ENCODE data around the gene TDRD7.

DNA sequence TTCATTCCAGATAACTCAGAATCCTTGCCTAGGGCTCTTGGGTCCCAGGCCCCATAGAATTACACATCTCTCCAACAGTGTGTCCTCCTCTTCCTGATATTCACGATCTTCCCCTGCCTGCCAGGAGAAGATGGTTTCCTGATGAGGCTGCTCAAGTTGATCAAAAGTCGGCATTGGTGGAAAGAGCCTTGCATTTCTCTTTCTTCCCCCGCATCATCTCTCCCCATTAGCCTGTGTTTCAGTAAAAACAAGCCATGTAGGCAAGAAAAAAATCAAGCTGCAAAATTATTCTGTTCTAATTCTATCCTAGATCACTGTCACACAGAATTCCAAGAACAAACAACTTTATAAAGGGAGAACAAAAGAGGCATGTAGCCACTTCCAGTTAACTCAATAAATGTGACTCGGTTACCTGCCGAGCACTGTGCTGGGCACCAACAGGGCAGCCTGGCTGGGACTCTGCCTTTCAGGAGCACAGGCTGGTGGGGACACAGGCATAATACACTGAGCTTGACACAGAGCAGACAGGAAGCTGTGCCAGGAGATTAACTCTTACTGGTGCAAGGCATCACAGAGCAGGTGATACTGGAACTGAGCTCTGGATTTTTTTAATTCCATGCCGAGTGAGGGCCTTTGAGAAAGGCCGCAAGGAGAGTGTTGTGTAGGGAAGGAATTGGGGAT lies 115.1 kb downstream of the TDRD7 start:
- TF ChIP-seq, protein P1, sequence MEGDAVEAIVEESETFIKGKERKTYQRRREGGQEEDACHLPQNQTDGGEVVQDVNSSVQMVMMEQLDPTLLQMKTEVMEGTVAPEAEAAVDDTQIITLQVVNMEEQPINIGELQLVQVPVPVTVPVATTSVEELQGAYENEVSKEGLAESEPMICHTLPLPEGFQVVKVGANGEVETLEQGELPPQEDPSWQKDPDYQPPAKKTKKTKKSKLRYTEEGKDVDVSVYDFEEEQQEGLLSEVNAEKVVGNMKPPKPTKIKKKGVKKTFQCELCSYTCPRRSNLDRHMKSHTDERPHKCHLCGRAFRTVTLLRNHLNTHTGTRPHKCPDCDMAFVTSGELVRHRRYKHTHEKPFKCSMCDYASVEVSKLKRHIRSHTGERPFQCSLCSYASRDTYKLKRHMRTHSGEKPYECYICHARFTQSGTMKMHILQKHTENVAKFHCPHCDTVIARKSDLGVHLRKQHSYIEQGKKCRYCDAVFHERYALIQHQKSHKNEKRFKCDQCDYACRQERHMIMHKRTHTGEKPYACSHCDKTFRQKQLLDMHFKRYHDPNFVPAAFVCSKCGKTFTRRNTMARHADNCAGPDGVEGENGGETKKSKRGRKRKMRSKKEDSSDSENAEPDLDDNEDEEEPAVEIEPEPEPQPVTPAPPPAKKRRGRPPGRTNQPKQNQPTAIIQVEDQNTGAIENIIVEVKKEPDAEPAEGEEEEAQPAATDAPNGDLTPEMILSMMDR (optimal IDR thresholded peaks at IDR 0.05 in 1 of 3, IDR thresholded peaks at IDR 0.05 in 1 of 3, conservative IDR thresholded peaks at IDR 0.05 in 1 of 3; ENCODE audit: extremely low read depth in 1 of 3, insufficient read depth in 2 of 3, low read length in 3 of 3), result no peak
- no peak for TF ChIP-seq EZH2 (IDR thresholded peaks at IDR 0.05; ENCODE audit: low read length)

Data from keratinocyte (primary cell).